ENCODE measurements around the gene FTCD.
A peak's percentile ranks its signal among the peaks of the same experiment; 100 is the strongest.
"Not testable (repeated sequence)": the region's sequence is repeated elsewhere in the genome, so short reads cannot be mapped to it uniquely, and the experiment has no call there.

FTCD gene

DNA sequence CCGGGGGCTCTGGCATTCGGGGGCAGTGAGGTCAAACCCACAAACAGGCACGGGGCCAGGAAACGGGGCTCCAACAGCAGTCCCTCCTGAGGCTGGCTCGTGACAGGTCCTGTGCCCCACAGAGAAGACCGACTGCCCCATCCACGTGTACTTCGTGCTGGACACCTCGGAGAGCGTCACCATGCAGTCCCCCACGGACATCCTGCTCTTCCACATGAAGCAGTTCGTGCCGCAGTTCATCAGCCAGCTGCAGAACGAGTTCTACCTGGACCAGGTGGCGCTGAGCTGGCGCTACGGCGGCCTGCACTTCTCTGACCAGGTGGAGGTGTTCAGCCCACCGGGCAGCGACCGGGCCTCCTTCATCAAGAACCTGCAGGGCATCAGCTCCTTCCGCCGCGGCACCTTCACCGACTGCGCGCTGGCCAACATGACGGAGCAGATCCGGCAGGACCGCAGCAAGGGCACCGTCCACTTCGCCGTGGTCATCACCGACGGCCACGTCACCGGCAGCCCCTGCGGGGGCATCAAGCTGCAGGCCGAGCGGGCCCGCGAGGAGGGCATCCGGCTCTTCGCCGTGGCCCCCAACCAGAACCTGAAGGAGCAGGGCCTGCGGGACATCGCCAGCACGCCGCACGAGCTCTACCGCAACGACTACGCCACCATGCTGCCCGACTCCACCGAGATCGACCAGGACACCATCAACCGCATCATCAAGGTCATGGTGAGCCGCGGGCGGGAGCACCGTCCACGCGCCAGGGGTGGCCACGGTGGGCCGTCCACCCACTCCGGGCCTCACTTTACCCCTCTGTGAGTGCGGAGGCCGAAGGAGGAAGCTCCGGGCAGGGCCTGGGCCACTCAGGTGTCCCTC lies 43.3 kb downstream of the FTCD start:
- peaks cover 11% of the 10 kb centered on the region for H3K36me3 Mint-ChIP-seq (ENCODE audit: insufficient read depth)
- DNase-seq: no peak
- peaks cover 0 to 2% of the 10 kb centered on the region in 2 donors for H3K9me3 Mint-ChIP-seq
- H3K27me3 Mint-ChIP-seq: peaks cover 0 to 8% of the 10 kb centered on the region in 2 donors
- no peak overlapping the region for H3K4me3 Mint-ChIP-seq
- ATAC-seq (replicated peaks): no peak
- no peaks in the 10 kb centered on the region for H3K4me1 Mint-ChIP-seq (ENCODE audit: low read depth in 2 of 2)
- H3K27ac Mint-ChIP-seq: no peak overlapping the region

DNA sequence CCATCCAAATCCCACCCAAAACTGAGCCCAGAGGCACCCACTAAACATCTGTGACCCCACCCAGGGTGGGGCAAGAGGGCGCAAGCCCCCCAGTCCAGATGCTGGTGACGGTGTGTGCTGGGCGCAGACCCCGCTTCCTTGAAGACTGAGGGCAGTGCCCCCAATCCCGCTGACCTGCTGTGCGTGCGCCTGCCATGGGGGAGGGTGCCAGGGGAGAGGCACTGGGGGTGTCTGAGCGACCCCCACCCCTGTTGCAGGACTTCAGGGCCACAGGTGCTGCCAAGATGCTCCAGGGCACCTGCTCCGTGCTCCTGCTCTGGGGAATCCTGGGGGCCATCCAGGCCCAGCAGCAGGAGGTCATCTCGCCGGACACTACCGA lies 44.2 kb downstream of the FTCD start:
- no peak overlapping the region for H3K27ac Mint-ChIP-seq
- H3K9me3 Mint-ChIP-seq: peaks cover 0 to 2% of the 10 kb centered on the region in 2 donors
- no peak overlapping the region for H3K4me3 Mint-ChIP-seq
- H3K36me3 Mint-ChIP-seq (ENCODE audit: insufficient read depth): peaks cover 11% of the 10 kb centered on the region
- ATAC-seq (replicated peaks) (no peak), DNase-seq (no peak)
- no peaks in the 10 kb centered on the region for H3K4me1 Mint-ChIP-seq (ENCODE audit: low read depth in 2 of 2)
- H3K27me3 Mint-ChIP-seq: peaks cover 0 to 8% of the 10 kb centered on the region in 2 donors

DNA sequence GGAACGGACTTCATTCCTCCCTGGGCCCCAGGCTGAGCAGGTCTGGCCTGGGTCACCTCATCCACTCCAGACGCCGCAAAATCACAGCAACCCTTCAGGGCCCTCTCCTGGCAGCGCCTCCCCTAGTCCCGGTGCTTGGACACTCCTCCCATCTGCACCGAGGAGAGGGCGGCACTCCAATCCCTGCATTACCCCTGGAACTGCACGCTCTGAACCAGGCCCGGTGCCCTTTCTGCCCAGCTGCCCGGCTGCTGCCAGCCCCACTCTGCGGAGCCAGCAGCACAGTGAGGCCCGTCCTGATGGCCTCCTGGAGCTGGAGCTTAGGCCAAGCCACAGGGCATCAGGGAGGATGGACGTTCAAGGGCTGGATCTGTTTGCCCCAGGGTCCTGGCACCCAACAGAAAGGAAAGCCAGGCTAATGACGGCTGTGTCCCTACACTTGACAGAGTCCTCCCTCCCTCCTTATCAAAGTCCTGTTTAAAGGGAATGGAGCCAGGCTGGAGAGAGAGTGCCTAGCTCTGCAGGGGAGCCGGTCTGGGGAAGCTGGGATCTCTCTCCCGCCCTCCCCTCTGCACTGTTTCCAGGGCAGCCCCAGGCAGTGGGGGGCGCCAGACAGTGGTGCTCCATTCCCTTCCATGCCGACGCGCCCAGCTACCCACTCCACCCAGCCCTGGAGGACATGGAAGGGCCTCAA lies 44.7 kb downstream of the FTCD start:
- Mint-ChIP-seq H3K9me3 (peaks cover 0 to 2% of the 10 kb centered on the region in 2 donors), H3K4me3 (no peak overlapping the region), H3K4me1 (ENCODE audit: low read depth in 2 of 2) (no peaks in the 10 kb centered on the region), H3K27me3 (peaks cover 0 to 8% of the 10 kb centered on the region in 2 donors), H3K36me3 (ENCODE audit: insufficient read depth) (peaks cover 11% of the 10 kb centered on the region), H3K27ac (no peak overlapping the region)
- DNase-seq (no peak), ATAC-seq (replicated peaks) (no peak)

- peaks cover under 1 to 12% of the 10 kb centered on the region in 2 donors for H3K27me3 Mint-ChIP-seq
- no peak overlapping the region for H3K27ac Mint-ChIP-seq
- no peak overlapping the region for H3K4me3 Mint-ChIP-seq
- H3K4me1 Mint-ChIP-seq (ENCODE audit: low read depth in 2 of 2): no peaks in the 10 kb centered on the region
- DNase-seq: peak in 1 of 3 experiments; percentile 0
- ATAC-seq (replicated peaks): no peak
- H3K36me3 Mint-ChIP-seq (ENCODE audit: insufficient read depth): peaks cover 8% of the 10 kb centered on the region
- H3K9me3 Mint-ChIP-seq: peaks cover 0 to 2% of the 10 kb centered on the region in 2 donors
These were observed 45.8 kb downstream of the FTCD start for GRCh38 chr21:46109313-46110221.

- Mint-ChIP-seq H3K9me3 (peaks cover 0 to 7% of the 10 kb centered on the region in 2 donors), H3K27ac (no peak overlapping the region), H3K4me3 (no peak overlapping the region), H3K36me3 (ENCODE audit: insufficient read depth) (peaks cover 3% of the 10 kb centered on the region), H3K27me3 (peaks cover 7 to 19% of the 10 kb centered on the region in 2 donors), H3K4me1 (ENCODE audit: low read depth in 2 of 2) (peaks cover 0 to 5% of the 10 kb centered on the region in 2 donors)
- ATAC-seq (replicated peaks): no peak
- no peak for DNase-seq
These were observed 46.5 kb downstream of the FTCD start for GRCh38 chr21:46108827-46109312.

- Mint-ChIP-seq H3K27me3 (peaks cover 22 to 34% of the 10 kb centered on the region in 2 donors), H3K27ac (peak overlapping the region in 1 of 2 donors; percentile 49)
- not testable (repeated sequence) for ATAC-seq (replicated peaks); H3K4me1 Mint-ChIP-seq (ENCODE audit: low read depth in 2 of 2); H3K36me3 Mint-ChIP-seq (ENCODE audit: insufficient read depth); DNase-seq; H3K9me3 Mint-ChIP-seq; H3K4me3 Mint-ChIP-seq
These were observed 48.0 kb downstream of the FTCD start for GRCh38 chr21:46107376-46107775.

- Mint-ChIP-seq H3K27ac (no peak overlapping the region), H3K27me3 (peaks cover 41 to 66% of the 10 kb centered on the region in 2 donors), H3K9me3 (peaks cover 0 to 11% of the 10 kb centered on the region in 2 donors), H3K36me3 (ENCODE audit: insufficient read depth) (no peaks in the 10 kb centered on the region), H3K4me3 (no peak overlapping the region), H3K4me1 (ENCODE audit: low read depth in 2 of 2) (peaks cover 5 to 14% of the 10 kb centered on the region in 2 donors)
- no peak for ATAC-seq (replicated peaks)
- no peak for DNase-seq
These were observed 51.3 kb downstream of the FTCD start for GRCh38 chr21:46104104-46104503.

DNA sequence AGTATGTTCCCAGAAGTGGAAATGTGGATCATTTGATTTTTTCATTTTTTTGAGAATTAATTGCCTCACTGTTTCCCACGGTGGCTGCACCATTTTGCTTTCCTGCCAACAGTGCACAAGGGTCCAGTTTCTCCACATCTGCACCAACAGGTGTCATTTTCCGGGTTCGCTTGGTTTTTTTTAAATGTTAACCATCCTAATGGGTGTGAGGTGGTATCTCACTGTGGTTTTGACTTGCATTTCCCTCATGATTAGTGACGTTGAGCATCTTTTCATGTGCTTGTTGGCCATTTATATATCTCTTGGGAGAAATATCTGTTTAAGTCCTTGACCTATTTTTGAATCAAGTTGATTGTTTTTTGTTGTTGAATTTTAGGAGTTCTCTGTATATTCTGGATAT lies 54.5 kb downstream of the FTCD start:
- H3K27me3 Mint-ChIP-seq: peaks cover 41 to 72% of the 10 kb centered on the region in 2 donors
- H3K4me3 Mint-ChIP-seq: peak overlapping the region; percentile 33 to 71
- ATAC-seq (replicated peaks) (peak; percentile 28), DNase-seq (no peak)
- no peaks in the 10 kb centered on the region for H3K36me3 Mint-ChIP-seq (ENCODE audit: insufficient read depth)
- peak overlapping the region in 1 of 2 donors; percentile 13 for H3K27ac Mint-ChIP-seq
- H3K4me1 Mint-ChIP-seq (ENCODE audit: low read depth in 2 of 2): peaks cover 8 to 14% of the 10 kb centered on the region in 2 donors
- H3K9me3 Mint-ChIP-seq: peaks cover 0 to 9% of the 10 kb centered on the region in 2 donors

- H3K4me3 Mint-ChIP-seq: peak overlapping the region; percentile 71 to 77
- H3K4me1 Mint-ChIP-seq (ENCODE audit: low read depth in 2 of 2): peaks cover 10 to 14% of the 10 kb centered on the region in 2 donors
These were observed 55.0 kb downstream of the FTCD start for GRCh38 chr21:46100426-46100825.

DNA sequence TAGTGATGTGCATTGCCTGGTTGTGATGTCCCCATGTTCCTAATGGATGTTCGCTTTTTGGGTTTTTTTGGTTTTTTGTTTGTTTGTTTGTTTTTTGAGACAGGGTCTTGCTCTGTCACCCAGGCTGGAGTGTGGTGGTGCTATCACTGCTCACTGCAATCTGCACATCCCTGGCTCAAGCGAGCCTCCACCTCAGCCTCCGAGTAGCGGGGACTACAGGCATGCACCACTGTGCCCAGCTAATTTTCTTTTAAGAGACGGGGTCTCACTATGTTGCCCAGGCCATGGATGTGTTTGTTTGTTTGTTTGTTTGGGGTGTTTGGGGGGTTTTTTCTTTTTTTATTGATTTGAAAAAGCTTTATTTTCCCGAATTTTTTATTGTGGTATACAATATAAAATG lies 55.4 kb downstream of the FTCD start:
- peaks cover 41 to 77% of the 10 kb centered on the region in 2 donors for H3K27me3 Mint-ChIP-seq
- peaks cover 10 to 14% of the 10 kb centered on the region in 2 donors for H3K4me1 Mint-ChIP-seq (ENCODE audit: low read depth in 2 of 2)
- H3K9me3 Mint-ChIP-seq: peaks cover 0 to 9% of the 10 kb centered on the region in 2 donors

More at GRCh38 chr21:46100426-46100825, 55.0 kb downstream of the FTCD start:
- ATAC-seq (replicated peaks) (no peak), DNase-seq (no peak)
- peak overlapping the region in 1 of 2 donors; percentile 13 for H3K27ac Mint-ChIP-seq
- H3K9me3 Mint-ChIP-seq: peaks cover 0 to 9% of the 10 kb centered on the region in 2 donors
- H3K36me3 Mint-ChIP-seq (ENCODE audit: insufficient read depth): no peaks in the 10 kb centered on the region
- H3K27me3 Mint-ChIP-seq: peaks cover 41 to 76% of the 10 kb centered on the region in 2 donors

DNA sequence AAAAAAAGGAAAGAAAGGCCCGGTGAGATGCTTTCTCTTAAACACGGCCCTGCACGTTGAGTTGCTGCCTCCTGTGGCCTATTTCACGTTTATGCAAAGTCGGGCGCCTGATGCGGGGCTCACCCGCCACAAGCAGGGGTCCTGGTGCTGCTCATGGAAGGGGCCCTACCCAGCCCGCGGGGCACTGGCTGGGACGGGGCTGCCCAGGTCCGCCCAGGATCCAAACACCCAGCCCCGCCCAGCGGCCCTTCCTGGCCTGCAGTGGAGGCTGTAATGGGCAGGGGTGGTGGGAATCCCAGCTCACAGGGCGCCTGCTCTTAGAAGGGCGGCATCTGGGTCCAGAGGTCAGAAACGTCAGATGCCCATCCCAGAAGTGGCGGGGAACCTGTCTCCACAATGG lies 55.9 kb downstream of the FTCD start:
- Mint-ChIP-seq H3K27ac (no peak overlapping the region), H3K9me3 (peaks cover 0 to 9% of the 10 kb centered on the region in 2 donors), H3K36me3 (ENCODE audit: insufficient read depth) (no peaks in the 10 kb centered on the region), H3K4me3 (peak overlapping the region; percentile 73 to 77), H3K4me1 (ENCODE audit: low read depth in 2 of 2) (peaks cover 10 to 14% of the 10 kb centered on the region in 2 donors), H3K27me3 (peaks cover 40 to 73% of the 10 kb centered on the region in 2 donors)
- DNase-seq (no peak), ATAC-seq (replicated peaks) (no peak)

More for the DNA sequence above, 55.4 kb downstream of the FTCD start:
- peak overlapping the region; percentile 71 to 77 for H3K4me3 Mint-ChIP-seq
- H3K36me3 Mint-ChIP-seq (ENCODE audit: insufficient read depth): no peaks in the 10 kb centered on the region
- ATAC-seq (replicated peaks): no peak
- DNase-seq: no peak
- no peak overlapping the region for H3K27ac Mint-ChIP-seq

- Mint-ChIP-seq H3K27me3 (peaks cover 30 to 64% of the 10 kb centered on the region in 2 donors), H3K27ac (no peak overlapping the region), H3K4me1 (ENCODE audit: low read depth in 2 of 2) (peaks cover 9 to 12% of the 10 kb centered on the region in 2 donors), H3K36me3 (ENCODE audit: insufficient read depth) (no peaks in the 10 kb centered on the region), H3K9me3 (peaks cover 0 to 3% of the 10 kb centered on the region in 2 donors), H3K4me3 (peak overlapping the region; percentile 73 to 77)
- ATAC-seq (replicated peaks) (peak; percentile 28), DNase-seq (no peak)
These were observed 56.9 kb downstream of the FTCD start for GRCh38 chr21:46098303-46099141.
